Stimulated activated CD4-positive, alpha-beta T cell treated with anti-CD3 and anti-CD28 coated beads, Interleukin-4, amount 100 ng/mL, for 48 hours (primary cell): Measurements from ENCODE around the gene DEGS1.

Source experiments
- DNase-seq, 2 donors: peaks; one replicate each; pipeline ENCODE4 v3.0.0-alpha.2; 2020; ENCODE audit warnings: low read depth in 2 of 2

The DEGS1 gene

DNA sequence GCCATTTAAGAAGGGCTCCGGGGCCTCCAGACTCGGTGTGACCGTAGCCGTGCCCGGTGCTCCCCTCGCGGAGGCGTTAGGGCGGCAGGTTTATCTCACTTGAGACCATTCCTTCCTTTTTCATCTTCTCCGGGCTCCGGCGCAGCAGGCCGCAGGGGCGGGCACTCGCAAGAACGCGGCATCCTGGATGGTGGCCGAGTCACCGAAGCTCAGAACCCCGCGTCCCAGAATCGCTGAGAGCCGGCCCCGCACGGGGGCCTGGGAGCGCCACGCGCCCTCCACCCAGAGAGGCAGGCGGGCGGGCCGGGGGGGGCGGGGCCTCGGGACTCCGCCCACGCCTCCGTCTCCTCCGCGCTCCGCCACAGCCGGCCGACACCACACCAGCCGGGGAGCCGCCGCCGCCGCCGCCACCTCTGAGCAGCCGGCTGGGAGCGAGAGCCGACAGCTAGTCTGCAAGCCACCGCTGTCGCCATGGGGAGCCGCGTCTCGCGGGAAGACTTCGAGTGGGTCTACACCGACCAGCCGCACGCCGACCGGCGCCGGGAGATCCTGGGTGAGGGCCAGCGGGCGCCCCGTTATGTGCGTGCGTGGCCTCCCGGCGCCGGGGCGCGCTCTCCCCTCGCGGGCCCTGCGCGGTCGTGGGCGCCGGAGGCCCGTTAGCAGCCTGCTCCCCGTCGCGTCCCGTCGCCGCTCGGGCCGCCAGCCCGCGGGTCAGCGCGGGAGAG is at the start of gene DEGS1:
Gene DEGS1, plus strand, starts transcription at position 375 of the 725 bp plus-strand sequence. Its CDS starts 97 bp downstream, at position 472.
- DNase-seq = peak; percentile 71 to 74

DNA sequence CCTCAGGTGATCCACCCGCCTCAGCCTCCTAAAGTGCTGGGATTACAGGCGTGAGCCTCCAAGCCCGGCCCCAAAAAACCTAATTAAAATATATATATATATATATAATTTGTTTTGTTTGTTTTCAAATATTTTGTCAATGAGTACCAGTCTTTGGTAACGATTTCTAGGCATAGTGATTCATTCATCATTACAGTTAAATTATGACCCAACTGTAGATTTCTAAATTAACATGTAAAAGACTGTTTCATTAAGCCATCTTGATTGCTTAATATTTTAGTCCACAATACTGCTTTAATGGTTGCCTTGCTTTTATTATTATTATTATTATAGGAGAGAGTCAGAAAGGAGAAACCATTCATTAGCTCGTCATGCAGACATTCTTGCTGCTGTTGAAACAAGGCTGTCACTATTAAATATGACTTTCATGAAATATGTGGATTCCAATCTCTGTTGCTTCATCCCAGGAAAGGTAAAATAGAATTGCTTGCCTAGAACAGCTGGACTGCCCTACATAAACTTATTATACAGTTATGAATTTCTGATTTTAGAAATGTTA is 49.2 kb upstream of the DEGS1 start:
- no peak for DNase-seq

DNA sequence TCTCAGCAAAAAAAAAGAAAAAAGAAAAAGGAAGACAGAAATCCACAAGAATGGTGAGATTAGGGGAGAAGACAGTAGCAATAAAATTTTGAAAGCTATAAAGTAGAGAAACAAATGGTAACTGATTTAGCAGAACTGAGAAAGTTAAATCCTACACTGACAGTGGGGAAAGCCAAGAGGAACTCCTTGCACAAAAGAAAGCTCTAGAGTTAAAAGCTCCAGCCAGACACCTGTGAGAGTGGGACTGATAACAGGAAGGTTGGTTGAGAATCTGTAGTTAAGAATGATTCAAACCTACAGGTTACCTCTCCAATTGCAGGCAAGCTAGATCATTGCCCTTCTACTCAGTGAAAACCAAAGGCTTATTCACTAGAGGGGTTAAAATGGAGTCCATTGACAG is 45.5 kb upstream of the DEGS1 start:
- no peak for DNase-seq

DNA sequence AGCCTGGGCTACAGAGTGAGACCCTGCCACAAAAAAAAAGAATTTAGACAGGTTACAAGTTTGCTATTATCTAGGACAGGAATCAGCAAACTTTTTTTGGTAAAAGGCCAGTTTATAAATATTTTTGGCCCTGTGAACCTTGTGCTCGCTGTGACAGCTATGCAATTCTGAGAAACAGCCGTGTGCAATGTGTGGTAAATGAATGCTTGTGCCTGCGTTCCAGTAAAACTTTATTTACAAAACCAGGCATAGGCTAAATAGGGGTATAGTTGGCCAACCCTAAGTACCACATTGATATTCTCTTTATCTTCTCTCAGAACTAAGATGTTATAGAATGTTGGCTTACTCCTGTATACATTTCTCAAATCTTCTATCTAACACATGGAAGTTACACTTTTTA is 44.8 kb upstream of the DEGS1 start:
- DNase-seq = no peak

DNA sequence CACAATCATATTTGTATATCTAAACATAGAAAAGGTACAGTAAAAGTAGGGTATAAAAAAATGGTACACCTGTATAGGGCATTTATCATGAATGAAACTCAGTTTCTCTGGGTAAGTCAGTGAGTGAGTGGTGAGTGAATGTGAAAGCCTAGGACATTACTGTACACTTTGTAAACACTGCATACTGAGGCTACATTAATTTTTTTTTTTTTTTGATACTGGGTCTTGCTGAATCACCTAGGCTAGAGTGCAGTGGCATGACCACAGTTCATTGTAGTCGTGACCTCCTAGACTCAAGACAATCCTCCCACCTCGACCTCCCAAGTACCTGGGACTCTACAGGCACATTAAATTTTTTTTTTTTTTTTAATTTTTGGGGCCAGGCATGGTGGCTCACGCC is 41.3 kb upstream of the DEGS1 start:
- no peak for DNase-seq

DNA sequence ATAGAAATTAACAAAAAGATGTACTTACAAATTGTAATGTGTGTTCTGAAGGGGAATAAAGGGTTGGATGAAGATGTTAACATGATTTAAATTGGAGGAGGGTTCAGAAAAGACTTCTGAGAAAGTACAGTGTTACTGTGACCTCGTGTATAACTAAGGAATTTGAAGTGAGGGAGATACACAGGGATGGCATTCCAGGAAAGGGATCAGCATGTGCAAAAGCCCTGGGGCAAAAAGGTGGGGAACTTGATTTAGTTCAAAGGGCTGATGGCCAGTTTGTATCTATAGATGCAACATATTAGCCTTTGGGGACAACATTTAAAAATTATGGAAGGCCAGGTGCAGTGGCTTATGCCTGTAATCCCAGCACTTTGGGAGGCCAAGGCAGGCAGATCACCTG is 33.3 kb upstream of the DEGS1 start:
- DNase-seq = no peak

DNA sequence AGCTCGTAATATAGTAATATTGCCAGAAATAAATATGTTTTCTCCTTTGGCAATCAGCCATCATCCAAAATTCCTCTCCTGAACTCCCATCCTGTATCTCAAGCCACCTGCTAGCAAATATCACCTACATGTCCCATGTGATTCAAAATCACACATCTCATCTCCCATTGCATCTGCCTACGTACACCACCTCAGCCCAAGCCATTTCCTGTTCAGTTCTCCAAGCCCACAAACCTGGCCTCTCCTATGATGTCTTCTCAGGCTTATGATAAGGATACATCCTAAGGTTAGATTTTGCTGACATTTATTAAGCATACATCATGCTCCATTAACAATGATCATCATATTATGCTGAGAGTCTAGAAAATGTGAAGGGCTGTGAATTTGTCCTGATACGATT is 31.9 kb upstream of the DEGS1 start:
- no peak for DNase-seq

DNA sequence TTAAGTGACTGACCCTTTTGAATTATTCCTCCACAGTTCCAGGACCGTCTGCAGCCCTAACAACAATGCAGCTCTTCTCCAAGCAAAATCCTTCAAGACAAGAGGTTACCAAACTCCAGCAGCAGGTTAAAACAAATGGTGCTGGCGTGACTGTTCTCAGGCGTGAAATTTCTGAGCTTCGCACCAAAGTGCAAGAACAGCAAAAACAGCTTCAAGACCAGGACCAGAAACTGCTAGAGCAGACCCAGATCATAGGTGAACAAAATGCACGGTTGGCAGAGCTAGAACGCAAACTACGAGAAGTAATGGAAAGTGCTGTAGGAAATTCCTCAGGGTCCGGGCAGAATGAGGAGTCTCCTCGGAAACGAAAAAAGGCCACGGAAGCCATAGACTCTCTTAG is 25.7 kb upstream of the DEGS1 start:
- no peak for DNase-seq

DNA sequence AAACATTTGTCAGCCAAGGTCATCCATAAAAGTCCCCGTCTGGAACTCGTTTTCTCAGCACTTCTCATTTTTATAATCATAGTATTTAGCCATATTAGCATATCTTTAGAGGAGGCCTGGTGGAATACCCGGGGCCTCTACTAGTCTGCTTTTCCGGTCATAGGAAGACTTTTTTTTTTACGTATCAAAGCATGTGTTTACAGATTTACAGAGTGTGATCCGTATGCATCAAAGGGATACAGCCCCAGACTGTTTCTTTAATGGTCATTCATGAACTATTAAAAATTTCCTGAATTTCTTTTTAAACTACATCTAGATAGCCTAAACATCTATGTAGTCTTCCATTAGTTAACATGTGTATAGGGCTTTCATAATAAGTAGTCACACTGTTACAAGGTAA is 23.5 kb upstream of the DEGS1 start:
- DNase-seq = no peak

DNA sequence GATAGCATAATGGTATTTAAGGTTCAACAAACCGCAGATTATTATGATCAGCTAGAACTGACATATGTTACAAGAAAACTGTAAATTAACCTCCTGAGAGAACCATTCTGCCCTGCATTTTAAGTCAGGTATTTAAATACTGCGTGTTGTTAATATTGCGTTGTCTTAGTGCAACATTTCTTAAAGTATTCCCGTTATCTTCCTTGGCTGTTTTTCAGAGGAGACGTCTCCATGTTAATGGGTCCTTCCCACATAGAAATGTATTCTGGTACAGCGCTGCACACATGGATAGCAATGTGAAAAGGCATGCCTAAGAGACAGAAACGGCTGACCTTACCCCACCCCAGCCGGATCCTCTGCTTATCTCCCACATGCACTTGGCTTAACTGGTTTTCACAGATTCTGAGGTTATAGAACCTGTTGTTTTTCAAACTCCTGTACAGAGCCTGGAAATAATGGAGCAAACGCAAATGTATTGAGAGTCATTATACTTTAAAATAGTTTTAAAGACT is 22.8 kb upstream of the DEGS1 start:
- DNase-seq = no peak

DNA sequence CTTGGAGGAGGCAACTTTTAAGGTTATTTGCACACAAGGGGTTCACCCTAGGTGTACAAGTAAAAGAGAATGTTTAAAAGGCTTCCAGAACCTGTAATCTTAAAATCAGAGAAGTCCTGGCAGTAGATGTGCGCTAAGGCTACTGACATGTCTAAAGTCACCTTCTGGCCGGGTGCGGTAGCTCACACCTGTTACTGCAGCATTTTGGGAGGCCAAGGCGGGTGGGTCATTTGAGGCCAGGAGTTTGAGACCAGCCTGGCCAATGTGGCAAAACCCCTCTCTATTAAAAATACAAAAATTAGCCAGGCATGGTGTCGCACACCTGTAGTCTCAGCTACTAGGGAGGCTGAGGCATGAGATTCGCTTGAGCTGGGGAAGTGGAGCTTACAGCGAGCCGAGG is 20.3 kb upstream of the DEGS1 start:
- no peak for DNase-seq

DNA sequence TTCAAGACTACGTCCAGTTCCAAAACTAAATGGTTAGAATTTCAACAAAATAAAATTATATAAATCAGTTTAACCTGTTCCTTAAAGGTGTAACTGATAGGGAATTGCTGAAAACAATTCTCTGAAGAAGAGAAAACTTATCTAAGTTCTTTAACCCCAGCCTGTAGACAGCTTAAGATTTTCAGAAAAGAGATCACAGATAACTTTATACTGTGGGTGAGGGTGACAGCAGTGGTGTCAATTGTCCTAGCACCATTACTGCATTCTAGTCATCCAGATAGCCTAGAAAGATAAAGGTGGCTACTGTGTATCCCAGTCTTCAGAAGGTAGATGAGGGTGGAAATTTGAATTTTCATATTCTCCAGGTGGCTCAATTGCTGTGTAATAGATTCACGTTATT is 19.7 kb upstream of the DEGS1 start:
- no peak for DNase-seq

DNA sequence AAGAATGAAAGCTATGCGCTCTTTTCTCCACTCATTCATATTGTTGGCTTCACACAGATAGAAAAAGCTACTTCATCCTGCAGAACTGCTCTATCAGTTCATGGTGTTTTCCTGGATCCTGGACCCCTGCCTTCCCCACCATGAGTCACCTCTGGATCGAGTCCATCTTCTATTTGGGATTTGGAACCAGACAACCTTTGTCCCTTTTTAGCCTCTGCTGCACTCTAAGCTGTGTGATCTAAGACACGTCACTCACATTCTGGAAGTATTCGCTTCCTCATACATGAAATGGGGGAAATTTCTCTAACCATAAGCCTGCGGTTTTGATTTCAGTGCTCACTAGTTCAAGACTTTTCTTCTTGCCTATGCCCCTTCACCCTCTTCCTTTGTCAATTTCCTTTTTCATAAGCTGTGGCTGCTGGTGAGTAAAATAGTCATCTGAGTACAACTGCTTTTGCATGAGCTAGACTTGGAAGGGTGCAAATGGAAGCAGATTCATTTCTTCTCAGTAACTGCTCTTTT is 14.1 kb upstream of the DEGS1 start:
- no peak for DNase-seq

DNA sequence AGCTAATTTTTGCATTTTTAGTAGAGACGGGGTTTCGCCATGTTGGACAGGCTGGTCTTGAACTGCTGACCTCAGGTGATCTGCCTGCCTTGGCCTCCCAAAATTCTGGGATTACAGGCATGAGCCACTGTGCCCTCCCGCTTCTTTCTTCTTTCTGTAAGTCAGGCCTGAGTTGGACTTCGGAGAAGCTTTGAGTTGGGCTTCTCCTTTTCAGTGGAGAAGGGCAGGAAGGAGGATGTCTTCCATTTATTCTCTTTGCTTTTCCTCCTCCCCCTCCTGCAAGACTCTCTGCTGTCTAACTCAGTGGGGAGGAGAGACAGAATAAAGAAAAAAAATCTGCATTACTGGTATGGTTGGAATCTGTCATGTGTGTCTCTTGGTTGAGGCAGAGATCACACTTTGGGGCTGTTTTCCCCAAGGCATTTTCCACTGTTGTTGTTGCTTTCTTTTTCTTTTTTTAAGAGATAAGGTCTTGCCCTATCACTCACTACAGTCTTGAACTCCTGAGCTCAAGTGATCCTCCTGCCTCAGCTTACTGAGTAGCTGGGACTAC is 13.2 kb upstream of the DEGS1 start:
- DNase-seq = no peak

DNA sequence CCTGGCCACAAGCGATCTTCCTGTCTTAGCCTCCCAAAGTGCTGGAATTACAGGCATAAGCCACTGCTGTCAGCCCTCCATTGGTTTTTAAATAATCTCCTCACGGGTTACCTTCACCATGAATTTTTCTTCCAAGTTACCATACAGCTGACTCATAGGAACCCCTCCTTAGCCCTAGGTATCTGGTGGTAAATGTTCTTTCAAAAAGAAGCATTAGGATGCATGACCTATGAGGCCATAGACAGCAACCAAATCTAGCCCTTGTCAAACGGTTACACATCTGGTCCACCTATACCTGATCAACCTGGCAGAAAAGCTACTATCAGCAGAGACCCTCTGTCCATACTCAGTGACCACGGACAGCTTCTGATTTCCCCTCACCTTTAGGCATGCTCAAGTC is 12.7 kb upstream of the DEGS1 start:
- DNase-seq = no peak

DNA sequence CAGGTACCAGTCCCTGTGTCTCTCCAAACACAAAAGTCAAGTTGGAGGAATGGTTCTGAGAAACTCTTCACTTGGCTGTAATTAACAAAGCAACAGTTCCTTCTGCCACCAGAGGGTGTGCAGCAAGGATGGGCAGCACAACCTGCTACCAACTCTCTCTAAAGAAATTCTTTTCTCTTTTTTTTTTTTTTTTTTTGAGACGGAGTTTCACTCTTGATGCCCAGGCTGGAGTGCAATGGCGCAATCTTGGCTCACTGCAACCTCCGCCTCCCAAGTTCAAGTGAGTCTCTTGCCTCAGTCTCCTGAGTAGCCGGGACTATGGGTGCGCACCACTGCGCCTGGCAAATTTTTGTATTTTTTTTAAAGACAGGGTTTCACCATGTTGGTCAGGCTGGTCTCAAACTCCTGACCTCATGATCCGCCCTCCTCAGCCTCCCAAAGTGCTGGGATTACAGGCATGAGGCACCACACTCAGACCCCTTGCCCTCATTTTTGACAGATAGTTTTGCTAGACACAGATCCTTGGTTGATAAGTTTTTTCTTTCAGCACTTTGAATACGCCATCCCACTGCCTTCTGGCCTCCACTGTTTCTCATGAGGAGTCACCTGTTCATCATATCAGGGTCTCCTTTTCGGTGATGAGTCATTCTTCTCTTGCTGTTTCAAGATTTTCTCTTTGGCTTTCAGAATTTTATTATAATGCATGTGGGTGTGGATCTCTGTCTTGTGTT is 12.1 kb upstream of the DEGS1 start:
- no peak for DNase-seq

DNA sequence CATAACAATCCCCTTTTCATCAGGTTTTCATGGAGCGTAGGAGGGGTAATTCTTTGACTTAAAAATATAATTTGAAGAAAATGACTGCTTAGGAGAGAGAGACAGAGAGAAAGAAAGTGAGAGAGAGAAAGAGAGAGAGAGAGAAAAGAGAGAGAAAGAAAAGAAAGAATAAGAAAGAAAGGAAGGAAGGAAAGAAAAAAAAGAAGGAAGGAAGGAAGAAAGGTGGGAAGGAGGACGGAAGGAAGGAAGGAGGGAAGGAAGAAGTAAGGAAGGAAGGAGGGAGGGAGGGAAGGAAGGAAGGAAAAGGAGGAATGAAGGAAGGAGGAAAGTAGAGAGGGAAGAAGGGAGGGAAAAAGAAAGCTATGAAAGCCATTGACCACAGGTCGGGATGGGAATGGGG is 10.8 kb upstream of the DEGS1 start:
- no peak for DNase-seq

DNA sequence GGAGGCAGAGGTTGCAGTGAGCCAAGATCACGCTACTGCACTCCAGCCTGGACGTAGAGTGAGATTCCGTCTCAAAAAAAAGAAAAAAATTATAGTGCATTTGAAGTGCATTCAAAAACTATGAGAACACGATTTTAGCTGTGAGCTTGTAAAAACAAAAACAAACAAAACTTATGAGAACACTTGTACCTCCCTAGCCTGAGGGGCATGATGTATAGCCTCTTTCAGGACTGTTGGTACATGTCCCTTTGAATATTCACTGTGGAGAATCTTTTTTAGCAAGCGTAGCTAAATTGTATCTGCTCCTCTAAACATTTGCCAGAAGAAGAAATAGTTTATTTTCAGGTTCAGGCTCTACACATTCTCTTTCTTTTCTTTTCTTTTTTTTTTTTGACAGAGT is 9.5 kb upstream of the DEGS1 start:
- no peak for DNase-seq

DNA sequence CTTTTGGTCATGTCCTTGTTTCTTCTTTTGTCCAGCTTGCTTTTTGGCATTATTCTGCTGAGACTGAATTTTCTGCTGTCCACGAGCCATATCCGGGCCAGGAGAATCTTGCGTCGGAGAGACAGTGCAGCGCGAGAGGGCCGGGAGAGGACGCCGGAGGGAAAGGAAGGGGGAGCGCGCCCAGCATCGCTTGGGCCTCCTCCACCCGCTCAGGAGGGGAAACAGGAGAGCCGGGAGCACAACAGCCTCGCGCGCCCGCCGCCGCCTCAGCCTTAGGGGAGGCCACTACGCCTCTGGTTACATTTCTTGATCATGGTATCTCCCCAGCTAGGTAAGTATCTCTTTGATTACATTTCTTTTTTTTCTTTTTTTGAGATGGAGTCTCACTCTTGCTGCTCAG is 7.4 kb upstream of the DEGS1 start:
- no peak for DNase-seq

DNA sequence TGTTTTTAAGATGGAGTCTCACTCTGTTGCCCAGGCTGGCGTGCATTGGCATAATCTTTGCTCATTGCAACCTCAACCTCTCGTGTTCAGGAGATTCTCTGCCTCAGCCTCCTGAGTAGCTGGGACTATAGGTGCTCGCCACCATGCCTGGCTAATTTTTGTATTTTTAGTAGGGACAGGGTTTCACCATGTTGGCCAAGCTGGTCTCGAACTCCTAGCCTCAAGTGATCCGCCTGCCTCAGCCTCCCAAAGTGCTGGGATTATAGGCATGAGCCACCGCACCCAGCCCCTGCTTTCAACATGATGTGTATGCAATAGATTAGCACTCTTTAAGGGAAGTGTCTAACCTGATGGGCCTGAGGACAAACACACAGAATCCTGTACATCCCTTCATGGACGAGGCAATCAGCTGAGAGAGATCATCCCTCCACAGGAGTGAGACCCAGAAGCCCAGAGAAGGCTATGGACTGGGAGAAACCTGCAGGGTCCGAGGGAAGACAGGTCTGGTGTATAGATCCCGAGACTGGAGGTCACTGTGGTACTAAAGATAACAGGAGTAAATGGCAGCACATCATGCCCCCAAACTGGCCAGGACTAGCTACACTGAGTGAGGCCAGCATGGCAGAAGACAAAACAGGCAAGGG is 5.6 kb upstream of the DEGS1 start:
- DNase-seq = no peak

DNA sequence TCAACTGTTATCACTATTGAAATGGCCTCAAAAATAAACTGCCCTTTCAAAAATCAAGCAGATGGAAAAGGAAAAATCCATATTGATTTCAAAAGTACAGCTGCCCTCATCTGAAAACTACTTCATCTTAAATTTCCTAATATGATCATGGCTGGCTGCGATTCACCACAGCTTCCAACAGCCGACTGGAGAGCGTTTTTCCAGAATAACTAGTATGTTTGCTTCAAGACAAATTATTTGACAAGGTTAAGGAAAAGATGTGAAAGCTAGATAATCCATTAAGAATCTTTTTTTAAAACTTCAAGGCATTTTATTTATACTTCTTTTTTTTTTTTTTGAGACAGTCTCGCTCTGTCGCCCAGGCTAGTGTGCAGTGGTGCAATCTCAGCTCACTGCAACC is 4.1 kb upstream of the DEGS1 start:
- DNase-seq = no peak
